C4-2B (cell line): ENCODE results near the gene SOS1.
"Not testable (repeated sequence)": the region's sequence is repeated elsewhere in the genome, so short reads cannot be mapped to it uniquely, and the experiment has no call there.

Source experiments
- H3K27ac ChIP-seq: fragments of 450-650 bp; 2 replicates; pipeline ENCODE4 v1.5.1; 2017
- CTCF ChIP-seq: fragments of 450-650 bp; conservative IDR thresholded peaks from 2 replicates; pipeline ENCODE4 v1.5.1; 2017; ENCODE audit warnings: mild to moderate bottlenecking
- ZFX ChIP-seq: fragments of 450-650 bp; IDR thresholded peaks from 2 replicates; pipeline ENCODE4 v1.6.1; 2017

The SOS1 gene

GRCh38 chr2:39120771-39121522 lies at the start of gene SOS1:
Gene SOS1 (minus strand): TSS chr2:39121051. CDS start chr2:39120422, 629 bp downstream.
- peak within 1 kb of the TSS; percentile 91 for H3K27ac ChIP-seq
- TF ChIP-seq ZFX = peak; percentile 11; the same call in 1 of the 2 replicates
- no peak for TF ChIP-seq CTCF

- no peak overlapping the region for H3K27ac ChIP-seq
- no peak for TF ChIP-seq CTCF
- no peak for TF ChIP-seq ZFX
These were observed 43.2 kb upstream of the SOS1 start for GRCh38 chr2:39164089-39164488.

- TF ChIP-seq ZFX (no peak), CTCF (no peak)
- no peak overlapping the region for H3K27ac ChIP-seq
These were observed 40.1 kb upstream of the SOS1 start for GRCh38 chr2:39160982-39161381.

- no peak overlapping the region for H3K27ac ChIP-seq
- TF ChIP-seq ZFX (no peak), CTCF (no peak)
These were observed 38.4 kb upstream of the SOS1 start for GRCh38 chr2:39159283-39159682.

GRCh38 chr2:39158351-39158750 lies 37.5 kb upstream of the SOS1 start:
- no peak overlapping the region for H3K27ac ChIP-seq
- no peak for TF ChIP-seq CTCF
- TF ChIP-seq ZFX = no peak

- TF ChIP-seq CTCF (no peak), ZFX (no peak)
- no peak overlapping the region for H3K27ac ChIP-seq
These were observed 36.0 kb upstream of the SOS1 start for GRCh38 chr2:39156846-39157245.

- TF ChIP-seq CTCF (no peak), ZFX (no peak)
- no peak overlapping the region for H3K27ac ChIP-seq
These were observed 35.3 kb upstream of the SOS1 start for GRCh38 chr2:39156107-39156506.

- not testable (repeated sequence) for H3K27ac ChIP-seq
These were observed 34.7 kb upstream of the SOS1 start for GRCh38 chr2:39155573-39155972.
